Kidney (tissue), 14 donors: Measurements from ENCODE around the gene TMEM182. TPM values are rescaled to one million over a fixed set of nuclear protein-coding genes. Genes with fewer than 3 reads are reported as not detected.

Source experiments
- DNase-seq, 5 donors: peaks; one replicate each; pipeline ENCODE4 v3.0.0-alpha.2; 2013 to 2020
- FAIRE-seq: peaks from 2 replicates; lab custom pipeline; 2012; peaks lifted over from hg19 to GRCh38; lab: Jason Lieb, UNC
- H3K27ac ChIP-seq, 2 donors: one replicate each; pipeline ENCODE4 v1.7.0; 2013; ENCODE audit warnings: low read depth in 2 of 2, low read length in 2 of 2, inconsistent platforms in 1 of 2
- H3K27me3 ChIP-seq: one replicate; pipeline ENCODE4 v1.7.1; 2013; ENCODE audit warnings: low read length, inconsistent platforms; ENCODE audit not compliant: control insufficient read depth, insufficient read depth
- H3K36me3 ChIP-seq, 3 donors: one replicate each; pipeline versions ENCODE4 v1.7.0 to v1.7.1; 2013; ENCODE audit warnings: low read length in 3 of 3, control low read depth in 1 of 3, inconsistent platforms in 1 of 3; ENCODE audit not compliant: insufficient read depth in 3 of 3, control insufficient read depth in 2 of 3
- H3K4me1 ChIP-seq, 3 donors: one replicate each; pipeline versions ENCODE4 v1.7.0 to v1.7.1; 2013; ENCODE audit warnings: low read length in 3 of 3, inconsistent platforms in 1 of 3, low read depth in 1 of 3; ENCODE audit not compliant: control insufficient read depth in 2 of 3, insufficient read depth in 2 of 3
- H3K4me3 ChIP-seq, 3 donors: one replicate each; pipeline versions ENCODE4 v1.7.0 to v1.8.1; 2013; ENCODE audit warnings: low read length in 3 of 3, control low read depth in 1 of 3, inconsistent platforms in 1 of 3
- H3K9ac ChIP-seq, 3 donors: one replicate each; pipeline versions ENCODE4 v1.7.0 to v1.7.1; 2013; ENCODE audit warnings: low read length in 3 of 3, control low read depth in 1 of 3, inconsistent platforms in 1 of 3
- H3K9me3 ChIP-seq, 3 donors: one replicate each; pipeline versions ENCODE4 v1.7.0 to v1.7.1; 2013; ENCODE audit warnings: low read length in 3 of 3, control low read depth in 1 of 3, inconsistent platforms in 1 of 3; ENCODE audit not compliant: control insufficient read depth in 2 of 3, insufficient read depth in 1 of 3
- intact Hi-C: fragments of 100-400 bp; cut with DNase I; formaldehyde crosslinking; loops from one replicate; pipeline ENCODE4 v1.11.1; 2022
- polyA plus RNA-seq: library from polyadenylated mRNA; stranded (reverse); fragments of 350-450 nt; fragmentation: Illumina TruSeq; extraction: RNeasy Lipid Tissue Mini Kit (QIAGEN cat#74804); gene quantifications from one replicate; pipeline ENCODE4 v1.2.3, GENCODE V29; 2014; ENCODE audit warnings: low read depth, low replicate concordance; ENCODE audit not compliant: insufficient read depth
- total RNA-seq: library from RNA; stranded (reverse); fragmentation: NEBNext Ultra II Directional; extraction: Animal tissue kit (Norgen Biotek cat#: 25700); gene quantifications from one replicate; pipeline ENCODE4 v1.2.1, GENCODE V29; 2021
- TF ChIP-seq, protein P1 (sequence below): IDR thresholded peaks from 3 replicates; pipeline ENCODE4 v1.5.1; 2012; ENCODE audit warnings: mild to moderate bottlenecking, moderate library complexity, borderline replicate concordance; ENCODE audit not compliant: insufficient read depth; ENCODE audit errors: extremely low read depth
- donor health status: control.
- donor health status: control.
- donor health status: control.
- donor health status: control.
- donor health status: control.
- donor health status: DM: yes; HTN: yes; CAD: no.
- donor health status: Normal renal cell carcinoma (clear cell type).

Gene TMEM182
- total and polyA plus RNA-seq, 2 donors from 2014 or later, result 4.2 to 6.5 TPM

DNA sequence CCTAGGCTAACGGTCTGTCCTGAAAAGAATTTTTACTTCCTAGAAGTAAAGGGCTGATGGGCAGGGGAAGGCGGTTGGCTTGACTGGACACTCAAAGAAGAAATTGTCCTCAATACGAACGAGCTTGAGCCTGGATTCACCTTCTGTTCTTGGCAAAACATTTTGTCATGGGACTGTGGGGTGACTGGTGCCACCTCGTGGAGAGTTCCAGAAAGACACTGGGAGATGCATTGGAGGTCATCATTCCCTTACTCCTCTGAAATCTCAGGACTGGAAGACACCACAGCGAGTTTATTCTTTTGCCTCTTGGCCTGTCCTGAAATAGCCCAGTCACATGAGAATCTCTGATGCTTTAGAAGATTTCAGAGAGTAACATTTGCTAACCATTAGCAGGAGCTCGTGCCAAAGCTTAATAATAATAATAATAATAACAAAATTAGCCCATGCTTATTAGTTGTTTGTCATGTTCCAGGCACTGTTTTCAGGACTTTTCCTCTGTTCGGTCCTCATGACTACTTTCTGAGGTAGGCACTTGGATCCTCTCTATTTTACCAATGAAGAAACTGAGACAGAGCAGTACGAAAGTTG is 44.5 kb downstream of the TMEM182 start:
- peak; percentile 63 to 85 (median 74) for DNase-seq
- Histone ChIP-seq H3K36me3 (no peaks in the 10 kb centered on the region), H3K9me3 (peaks cover 0 to 3% (median 0%) of the 10 kb centered on the region in 3 donors), H3K9ac (no peak overlapping the region), H3K27ac (no peak overlapping the region), H3K27me3 (no peaks in the 10 kb centered on the region), H3K4me1 (no peaks in the 10 kb centered on the region), H3K4me3 (no peak overlapping the region)
- peak; percentile 17 for FAIRE-seq
- TF ChIP-seq, protein P1, sequence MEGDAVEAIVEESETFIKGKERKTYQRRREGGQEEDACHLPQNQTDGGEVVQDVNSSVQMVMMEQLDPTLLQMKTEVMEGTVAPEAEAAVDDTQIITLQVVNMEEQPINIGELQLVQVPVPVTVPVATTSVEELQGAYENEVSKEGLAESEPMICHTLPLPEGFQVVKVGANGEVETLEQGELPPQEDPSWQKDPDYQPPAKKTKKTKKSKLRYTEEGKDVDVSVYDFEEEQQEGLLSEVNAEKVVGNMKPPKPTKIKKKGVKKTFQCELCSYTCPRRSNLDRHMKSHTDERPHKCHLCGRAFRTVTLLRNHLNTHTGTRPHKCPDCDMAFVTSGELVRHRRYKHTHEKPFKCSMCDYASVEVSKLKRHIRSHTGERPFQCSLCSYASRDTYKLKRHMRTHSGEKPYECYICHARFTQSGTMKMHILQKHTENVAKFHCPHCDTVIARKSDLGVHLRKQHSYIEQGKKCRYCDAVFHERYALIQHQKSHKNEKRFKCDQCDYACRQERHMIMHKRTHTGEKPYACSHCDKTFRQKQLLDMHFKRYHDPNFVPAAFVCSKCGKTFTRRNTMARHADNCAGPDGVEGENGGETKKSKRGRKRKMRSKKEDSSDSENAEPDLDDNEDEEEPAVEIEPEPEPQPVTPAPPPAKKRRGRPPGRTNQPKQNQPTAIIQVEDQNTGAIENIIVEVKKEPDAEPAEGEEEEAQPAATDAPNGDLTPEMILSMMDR, result peak; percentile 85
- intact Hi-C loops, result no loop called here

DNA sequence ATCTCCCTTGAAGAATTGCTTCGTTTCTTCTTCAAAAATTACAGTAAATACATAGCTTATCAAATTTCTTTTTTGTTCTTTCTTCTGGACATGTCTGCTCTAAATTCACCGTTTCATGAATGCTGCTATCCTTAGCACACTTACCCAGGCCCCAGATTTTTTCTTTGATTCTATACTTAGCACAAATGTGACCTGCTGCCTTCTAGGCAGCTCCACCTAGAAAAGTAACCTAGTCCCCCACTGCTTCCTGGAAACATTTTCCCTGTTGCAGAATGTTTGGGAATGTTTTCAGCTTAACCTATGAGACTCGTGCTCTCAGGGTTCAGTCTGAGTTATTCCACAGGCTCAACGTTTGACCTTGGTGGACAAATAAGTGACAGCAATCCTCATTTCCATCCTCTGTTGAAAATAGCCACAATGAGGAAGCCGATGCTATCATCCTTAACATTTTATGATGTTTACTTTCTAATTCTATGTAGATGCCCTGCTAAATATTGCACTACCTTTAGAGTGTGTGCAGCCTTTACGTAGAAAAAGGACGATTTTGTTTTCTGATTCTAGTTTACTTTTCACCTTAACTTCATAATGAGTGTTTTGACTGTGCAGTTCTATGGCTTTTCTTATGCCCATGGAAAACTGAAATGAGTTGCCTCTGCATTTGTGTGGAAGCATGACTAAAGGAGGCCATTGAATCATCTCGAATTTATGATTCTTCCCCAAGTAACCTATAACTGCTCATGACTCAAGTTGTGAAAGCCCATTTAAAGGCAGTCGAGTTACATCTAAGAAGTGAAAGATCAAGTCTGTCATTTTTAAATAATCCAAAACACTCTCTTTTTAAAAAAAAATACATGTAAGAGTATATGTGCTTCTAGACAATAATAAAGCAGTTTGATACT is 47.7 kb downstream of the TMEM182 start:
- no peaks in the 10 kb centered on the region for H3K9me3 ChIP-seq

DNA sequence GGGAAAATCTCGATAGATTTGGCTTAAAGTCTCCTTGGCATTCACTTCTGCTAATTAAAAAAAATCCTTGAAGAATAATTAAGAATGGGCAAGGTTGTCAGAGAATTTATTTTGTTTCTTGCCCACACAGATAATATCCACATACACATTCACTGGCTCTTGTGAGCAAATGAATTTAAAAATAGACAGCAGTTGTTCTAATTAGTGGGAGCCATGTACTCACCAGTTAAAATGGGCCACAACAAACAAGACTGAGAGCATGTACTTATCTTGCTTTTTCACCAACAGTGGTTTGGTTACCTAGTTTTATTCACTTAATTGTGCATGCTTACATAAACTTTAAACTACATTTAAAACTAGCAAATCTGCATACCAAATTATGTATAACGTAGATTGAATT is 53.5 kb downstream of the TMEM182 start:
- no peak overlapping the region for H3K27ac ChIP-seq
- H3K36me3 ChIP-seq, result no peaks in the 10 kb centered on the region
- TF ChIP-seq, protein P1, result no peak
- FAIRE-seq, result no peak
- no peak for DNase-seq
- H3K4me1 ChIP-seq, result no peaks in the 10 kb centered on the region
- H3K27me3 ChIP-seq, result no peaks in the 10 kb centered on the region
- H3K9ac ChIP-seq, result no peak overlapping the region
- H3K9me3 ChIP-seq, result no peaks in the 10 kb centered on the region
- intact Hi-C loops, result no loop called here
- H3K4me3 ChIP-seq, result no peak overlapping the region

More for the DNA sequence above, 47.7 kb downstream of the TMEM182 start:
- Histone ChIP-seq H3K27me3 (no peaks in the 10 kb centered on the region), H3K36me3 (no peaks in the 10 kb centered on the region), H3K27ac (no peak overlapping the region), H3K4me1 (no peaks in the 10 kb centered on the region), H3K4me3 (no peak overlapping the region), H3K9ac (no peak overlapping the region)
- intact Hi-C loops, result no loop called here
- TF ChIP-seq, protein P1, result no peak
- FAIRE-seq, result no peak
- DNase-seq, result no peak
